ENCODE measurements around the gene TMEM129.

TMEM129 gene

GRCh38 chr4:1738410-1738809, 17.3 kb upstream of the TMEM129 start:
- no peak for DNase-seq (ENCODE audit: low read depth)
- TF ChIP-seq, protein P1, sequence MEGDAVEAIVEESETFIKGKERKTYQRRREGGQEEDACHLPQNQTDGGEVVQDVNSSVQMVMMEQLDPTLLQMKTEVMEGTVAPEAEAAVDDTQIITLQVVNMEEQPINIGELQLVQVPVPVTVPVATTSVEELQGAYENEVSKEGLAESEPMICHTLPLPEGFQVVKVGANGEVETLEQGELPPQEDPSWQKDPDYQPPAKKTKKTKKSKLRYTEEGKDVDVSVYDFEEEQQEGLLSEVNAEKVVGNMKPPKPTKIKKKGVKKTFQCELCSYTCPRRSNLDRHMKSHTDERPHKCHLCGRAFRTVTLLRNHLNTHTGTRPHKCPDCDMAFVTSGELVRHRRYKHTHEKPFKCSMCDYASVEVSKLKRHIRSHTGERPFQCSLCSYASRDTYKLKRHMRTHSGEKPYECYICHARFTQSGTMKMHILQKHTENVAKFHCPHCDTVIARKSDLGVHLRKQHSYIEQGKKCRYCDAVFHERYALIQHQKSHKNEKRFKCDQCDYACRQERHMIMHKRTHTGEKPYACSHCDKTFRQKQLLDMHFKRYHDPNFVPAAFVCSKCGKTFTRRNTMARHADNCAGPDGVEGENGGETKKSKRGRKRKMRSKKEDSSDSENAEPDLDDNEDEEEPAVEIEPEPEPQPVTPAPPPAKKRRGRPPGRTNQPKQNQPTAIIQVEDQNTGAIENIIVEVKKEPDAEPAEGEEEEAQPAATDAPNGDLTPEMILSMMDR (conservative IDR thresholded peaks at IDR 0.05; ENCODE audit: low read depth, low read length), result no peak
- no peak overlapping the region for H3K4me3 ChIP-seq (ENCODE audit: low read length)

- H3K4me3 ChIP-seq (ENCODE audit: low read length), result no peak overlapping the region
- TF ChIP-seq, protein P1 (conservative IDR thresholded peaks at IDR 0.05; ENCODE audit: low read depth, low read length), result no peak
- DNase-seq (ENCODE audit: low read depth), result no peak
These were observed 16.5 kb upstream of the TMEM129 start for GRCh38 chr4:1737666-1738065.

- H3K4me3 ChIP-seq (ENCODE audit: low read length), result no peak overlapping the region
- TF ChIP-seq, protein P1 (conservative IDR thresholded peaks at IDR 0.05; ENCODE audit: low read depth, low read length), result no peak
- DNase-seq (ENCODE audit: low read depth), result no peak
These were observed 15.7 kb upstream of the TMEM129 start for GRCh38 chr4:1736812-1737211.

- no peak overlapping the region for H3K4me3 ChIP-seq (ENCODE audit: low read length)
- no peak for DNase-seq (ENCODE audit: low read depth)
- TF ChIP-seq, protein P1 (conservative IDR thresholded peaks at IDR 0.05; ENCODE audit: low read depth, low read length), result no peak
These were observed 14.1 kb upstream of the TMEM129 start for GRCh38 chr4:1735215-1735614.

DNA sequence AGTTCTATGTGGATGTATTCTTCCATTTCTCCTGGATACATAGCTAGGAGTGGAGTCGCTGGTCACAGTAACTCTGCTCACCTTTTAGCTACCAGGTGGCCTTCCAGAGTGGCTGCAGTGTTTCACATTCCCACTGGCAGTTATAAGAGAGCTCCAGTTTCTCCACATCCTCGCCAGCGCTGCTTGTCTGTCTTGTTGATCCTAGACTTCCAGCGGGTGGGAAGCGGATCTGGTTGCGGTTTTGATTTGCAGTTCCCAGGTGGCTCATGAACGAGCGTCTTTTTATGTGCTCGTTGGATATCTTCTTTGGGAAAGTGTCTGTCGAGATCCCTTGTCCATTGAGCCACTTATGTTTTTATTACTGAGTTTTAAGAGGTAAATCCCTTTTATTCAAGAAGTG, 11.8 kb upstream of the TMEM129 start:
- TF ChIP-seq, protein P1 (conservative IDR thresholded peaks at IDR 0.05; ENCODE audit: low read depth, low read length), result no peak
- H3K4me3 ChIP-seq (ENCODE audit: low read length), result no peak overlapping the region
- DNase-seq (ENCODE audit: low read depth), result no peak

DNA sequence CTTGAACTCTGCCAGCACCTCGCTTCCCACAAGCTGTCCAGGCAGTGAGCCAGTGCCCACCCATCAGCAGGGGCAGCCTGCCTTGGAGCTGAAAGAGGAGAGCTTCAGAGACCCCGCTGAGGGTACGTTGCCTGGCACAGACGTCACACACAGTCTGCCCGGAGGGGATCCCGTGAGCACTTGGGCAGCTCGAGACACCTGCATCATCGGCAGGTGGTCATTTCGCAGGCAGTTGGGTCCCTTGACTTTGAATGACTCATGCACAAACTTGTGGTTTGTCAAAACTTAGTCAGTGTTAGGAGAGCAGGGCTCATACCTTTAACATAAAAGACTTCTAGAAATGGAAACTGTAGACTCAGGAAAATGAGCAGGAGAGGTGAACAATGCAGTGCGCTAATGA, 10.1 kb upstream of the TMEM129 start:
- TF ChIP-seq, protein P1 (conservative IDR thresholded peaks at IDR 0.05; ENCODE audit: low read depth, low read length), result no peak
- no peak overlapping the region for H3K4me3 ChIP-seq (ENCODE audit: low read length)
- peak; percentile 70 for DNase-seq (ENCODE audit: low read depth)

DNA sequence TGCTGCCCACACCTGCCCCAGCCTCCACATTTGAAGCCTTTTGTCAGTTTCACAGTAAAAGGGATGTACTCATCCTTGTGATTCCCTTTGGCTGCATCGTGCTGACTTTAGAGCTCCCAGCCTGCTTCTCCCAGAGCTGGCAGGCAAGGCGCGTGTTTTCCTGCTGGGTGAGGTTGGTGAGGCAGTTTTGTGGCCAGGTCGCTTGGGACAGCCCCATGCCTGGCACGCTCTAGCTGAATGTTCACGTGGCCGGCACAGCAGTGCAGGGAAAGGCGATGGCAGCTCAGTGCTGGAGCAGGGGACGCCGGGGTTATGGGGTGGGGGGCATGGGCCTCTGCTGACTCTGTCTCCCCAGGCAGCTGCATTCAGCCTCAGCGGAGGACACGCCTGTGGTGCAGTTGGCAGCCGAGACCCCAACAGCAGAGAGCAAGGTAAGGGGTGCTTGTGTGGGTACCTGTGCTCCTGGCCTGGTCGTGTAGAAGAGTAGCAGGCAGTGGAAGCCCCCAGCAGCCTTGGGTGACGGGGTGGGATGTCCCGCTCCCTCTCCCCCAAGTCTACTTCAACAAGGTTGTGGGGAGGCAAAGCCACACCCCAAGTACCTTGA, 9.5 kb upstream of the TMEM129 start:
- no peak for DNase-seq (ENCODE audit: low read depth)
- H3K4me3 ChIP-seq (ENCODE audit: low read length), result no peak overlapping the region
- TF ChIP-seq, protein P1 (conservative IDR thresholded peaks at IDR 0.05; ENCODE audit: low read depth, low read length), result no peak
